ENCODE results near the gene KRT15.

- TF ChIP-seq CTCF (IDR thresholded peaks at IDR 0.05) (no peak), POLR2A (IDR thresholded peaks at IDR 0.05) (no peak)
Observed at GRCh38 chr17:41494524-41494923, 24.2 kb downstream of the KRT15 start.
